ENCODE results near the gene EHBP1L1. TPM values are rescaled to one million over a fixed set of nuclear protein-coding genes. Genes with fewer than 3 reads are reported as not detected.

The EHBP1L1 gene
- total and polyA plus RNA-seq, 2 of the 13 experiments (the other 11 are each of a cell fraction or from before 2014, with no cell fraction given): 8.3 to 10.6 TPM

DNA sequence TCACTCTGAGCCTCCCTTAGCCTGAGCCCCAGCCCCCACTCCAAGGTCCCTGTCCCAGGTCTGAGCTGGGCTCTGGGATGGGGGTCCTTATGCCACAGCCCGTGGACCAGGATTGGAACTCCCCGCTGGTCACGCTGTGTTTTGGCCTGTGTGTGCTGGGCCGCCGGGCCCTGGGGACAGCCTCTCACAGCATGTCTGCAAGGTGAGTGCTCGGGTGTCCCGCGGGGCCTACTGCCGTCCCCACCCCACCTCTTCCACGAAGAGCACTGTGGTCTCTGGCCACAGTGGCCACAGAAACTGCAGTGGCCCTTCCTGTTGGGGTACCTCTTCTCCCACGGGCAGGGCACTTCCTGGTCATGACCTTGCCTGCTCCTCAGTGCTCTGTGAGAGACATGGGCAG is 58.6 kb downstream of the EHBP1L1 start:
- Histone ChIP-seq H3K27me3 (ENCODE audit: control insufficient read depth in 1 of 2, insufficient read depth in 2 of 2, low read length in 2 of 2) (no peaks in the 10 kb centered on the region), H3K27ac (ENCODE audit: extremely low read length, insufficient read depth, low read length) (no peak overlapping the region), H3K36me3 (replicated peaks in 1 of 2; ENCODE audit: control insufficient read depth in 1 of 2, insufficient read depth in 2 of 2, low read length in 2 of 2) (peaks cover 36 to 52% of the 10 kb centered on the region in 2 experiments; a peak in 4 of 5 replicates), H4K20me1 (ENCODE audit: insufficient read depth, low read length) (no peaks in the 10 kb centered on the region), H3K9ac (ENCODE audit: insufficient read depth, low read depth, low read length) (no peak overlapping the region), H3K4me2 (ENCODE audit: low read depth, low read length) (no peak overlapping the region), H3K4me1 (ENCODE audit: insufficient read depth, low read length) (peaks cover 28% of the 10 kb centered on the region), H3K79me2 (ENCODE audit: insufficient read depth, low read length) (no peaks in the 10 kb centered on the region), H3K9me3 (ENCODE audit: low read length) (no peaks in the 10 kb centered on the region), H2AFZ (ENCODE audit: low read length) (no peak overlapping the region), H3K4me3 (replicated peaks in 1 of 3; ENCODE audit: insufficient read depth in 1 of 3, low read depth in 2 of 3, low read length in 3 of 3) (no peak overlapping the region)
- in situ Hi-C loops (cut with HindIII; ENCODE audit: extremely low pct_ligation_motif_present, low pct_unique_long_range_greater_than_20kb): no loop called here
- DNase-seq (ENCODE audit: low spot score): no peak
- no TSS peak for BruUV-seq (replicated peaks)
- no peak for FAIRE-seq
- TF ChIP-seq AGO2 (optimal IDR thresholded peaks at IDR 0.05; ENCODE audit: low read depth, low read length): peak; percentile 1
- TF ChIP-seq ARHGAP35 (CRISPR knock-in tag; IDR thresholded peaks at IDR 0.05; ENCODE audit: borderline replicate concordance): no peak
- ChIA-PET CTCF (ENCODE audit: low intra/inter-chr PET ratio, low total read pairs) (no interaction called here), POLR2A (no interaction called here)
- 100% methylated on average over 2 of the region's 11 CpGs for WGBS (ENCODE audit: low lambda C conversion rate)
- intact Hi-C loops (cut with micrococcal nuclease; ENCODE audit: unreplicated experiment): no loop called here
- no peak for ATAC-seq

GRCh38 chr11:65634905-65635731 is 59.3 kb downstream of the EHBP1L1 start:
- Histone ChIP-seq H3K9ac (ENCODE audit: insufficient read depth, low read depth, low read length) (no peak overlapping the region), H2AFZ (ENCODE audit: low read length) (no peak overlapping the region), H3K4me2 (ENCODE audit: low read depth, low read length) (no peak overlapping the region), H3K27ac (ENCODE audit: extremely low read length, insufficient read depth, low read length) (no peak overlapping the region), H3K79me2 (ENCODE audit: insufficient read depth, low read length) (no peaks in the 10 kb centered on the region), H3K4me3 (replicated peaks in 1 of 3; ENCODE audit: insufficient read depth in 1 of 3, low read depth in 2 of 3, low read length in 3 of 3) (no peak overlapping the region), H3K36me3 (replicated peaks in 1 of 2; ENCODE audit: control insufficient read depth in 1 of 2, insufficient read depth in 2 of 2, low read length in 2 of 2) (peaks cover 30 to 46% of the 10 kb centered on the region in 2 experiments; a peak in 4 of 5 replicates), H3K27me3 (ENCODE audit: control insufficient read depth in 1 of 2, insufficient read depth in 2 of 2, low read length in 2 of 2) (no peaks in the 10 kb centered on the region), H3K9me3 (ENCODE audit: low read length) (no peaks in the 10 kb centered on the region), H4K20me1 (ENCODE audit: insufficient read depth, low read length) (no peaks in the 10 kb centered on the region), H3K4me1 (ENCODE audit: insufficient read depth, low read length) (peaks cover 33% of the 10 kb centered on the region)
- 97% methylated on average over 27 of the region's 46 CpGs for WGBS (ENCODE audit: low lambda C conversion rate)
- TF ChIP-seq ZNF230 (CRISPR knock-in tag; IDR thresholded peaks at IDR 0.05) (no peak), SKI (IDR thresholded peaks at IDR 0.05; ENCODE audit: partially characterized antibody) (no peak), RBFOX2 (IDR thresholded peaks at IDR 0.05; ENCODE audit: low read depth, low read length) (peak; percentile 46; the same call in 1 of the 2 replicates), AGO2 (optimal IDR thresholded peaks at IDR 0.05; ENCODE audit: low read depth, low read length) (peak; percentile 30)
- no TSS peak for BruUV-seq (replicated peaks)
- ATAC-seq (no peak), FAIRE-seq (no peak), DNase-seq (ENCODE audit: low spot score) (no peak)
- POLR2A ChIA-PET: interaction anchor here (4.6 kb wide), 1 partner anchor 18 kb away, joined by 78 read pairs; no protein-coding TSS in a partner anchor
- CTCF ChIA-PET (ENCODE audit: low intra/inter-chr PET ratio, low total read pairs): no interaction called here
- in situ Hi-C loops (cut with HindIII; ENCODE audit: extremely low pct_ligation_motif_present, low pct_unique_long_range_greater_than_20kb): no loop called here
- intact Hi-C loops (cut with micrococcal nuclease; ENCODE audit: unreplicated experiment): no loop called here

Measured in HepG2 (cell line).